ENCODE measurements around the gene ELAVL2.

ELAVL2 gene

DNA sequence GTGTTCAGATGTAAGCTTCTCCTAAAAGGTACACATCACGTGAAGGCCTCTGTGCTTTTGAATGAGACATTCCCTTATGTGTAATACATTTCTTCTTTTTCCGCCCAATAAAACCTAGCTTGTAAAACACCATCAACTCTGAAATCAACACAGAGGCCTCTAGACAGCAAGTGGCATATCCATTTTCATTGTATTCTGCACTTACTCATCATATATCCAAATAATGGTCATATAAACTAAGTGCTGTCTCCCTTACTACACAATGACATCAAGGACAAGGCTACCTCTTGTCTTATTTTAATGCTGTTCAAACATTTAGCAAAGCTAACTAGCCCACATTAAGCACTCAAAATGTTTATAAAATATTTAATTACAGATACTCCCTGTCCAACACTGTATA lies 108.5 kb downstream of the ELAVL2 start:
- no peak for DNase-seq

DNA sequence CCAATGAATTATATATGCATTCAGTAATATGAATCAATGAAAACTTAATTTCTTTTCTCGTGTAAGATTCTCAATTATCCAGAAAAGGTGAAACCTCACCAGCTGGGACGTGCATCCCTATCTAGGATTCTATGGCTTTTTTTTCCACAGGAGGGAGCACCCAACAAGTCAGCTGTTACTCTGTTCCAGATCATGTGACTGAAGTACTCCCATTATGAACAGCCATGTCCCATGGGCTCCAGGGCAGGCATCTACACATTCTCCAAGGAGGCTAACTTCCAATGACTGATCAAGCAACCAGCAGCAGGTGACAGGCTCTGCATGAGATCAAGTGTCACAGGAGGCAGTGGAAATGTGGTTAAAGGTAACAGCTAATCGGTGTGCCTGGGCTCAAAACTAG lies 118.8 kb downstream of the ELAVL2 start:
- no peak for DNase-seq

DNA sequence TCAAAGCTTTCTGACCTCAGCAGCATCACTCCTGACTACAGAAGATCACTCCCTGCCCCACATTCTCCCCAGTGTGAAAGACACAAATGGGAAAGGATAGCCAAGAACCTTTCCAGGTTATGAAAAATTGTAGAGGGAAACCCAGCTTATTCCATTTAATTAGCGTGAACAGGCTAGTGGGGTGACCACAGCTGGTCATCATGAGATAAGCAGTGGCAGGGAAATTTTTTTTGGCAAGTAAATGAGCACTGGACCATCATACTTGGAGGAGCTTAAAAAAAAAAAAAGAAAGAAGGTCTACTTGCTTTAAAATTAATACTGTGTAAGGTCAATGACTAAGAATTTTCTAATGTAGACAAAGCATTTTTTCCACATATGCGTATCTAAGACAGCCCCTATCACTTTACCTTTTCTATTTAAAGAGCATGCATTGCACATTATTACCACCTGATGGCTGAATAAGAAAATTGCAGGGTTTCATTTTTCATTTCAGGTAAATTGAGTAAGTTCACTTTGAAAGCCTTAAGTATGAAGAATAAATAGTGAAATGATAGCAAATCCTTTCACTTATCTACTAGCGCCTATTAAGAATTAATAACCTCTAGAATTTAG lies 123.6 kb downstream of the ELAVL2 start:
- no peak for DNase-seq

DNA sequence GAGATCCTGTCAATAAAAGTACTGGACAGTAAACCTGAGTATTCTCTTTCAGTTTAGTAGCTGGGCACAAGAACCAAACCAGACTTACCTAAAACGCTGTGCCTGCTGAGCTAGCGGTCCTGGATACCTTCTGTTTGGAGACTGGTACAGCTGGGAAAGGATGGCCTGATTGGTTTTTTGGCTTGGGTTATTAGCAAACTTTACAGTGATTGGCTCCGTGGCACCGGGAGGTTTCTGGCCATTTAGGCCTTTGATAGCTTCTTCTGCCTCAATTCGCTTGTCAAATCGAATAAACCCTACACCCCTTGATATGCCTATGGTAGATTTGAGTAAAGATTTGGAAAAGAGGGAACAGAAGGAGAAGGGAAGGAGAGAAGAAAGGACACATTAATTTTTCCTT lies 124.7 kb downstream of the ELAVL2 start:
- DNase-seq, result no peak

DNA sequence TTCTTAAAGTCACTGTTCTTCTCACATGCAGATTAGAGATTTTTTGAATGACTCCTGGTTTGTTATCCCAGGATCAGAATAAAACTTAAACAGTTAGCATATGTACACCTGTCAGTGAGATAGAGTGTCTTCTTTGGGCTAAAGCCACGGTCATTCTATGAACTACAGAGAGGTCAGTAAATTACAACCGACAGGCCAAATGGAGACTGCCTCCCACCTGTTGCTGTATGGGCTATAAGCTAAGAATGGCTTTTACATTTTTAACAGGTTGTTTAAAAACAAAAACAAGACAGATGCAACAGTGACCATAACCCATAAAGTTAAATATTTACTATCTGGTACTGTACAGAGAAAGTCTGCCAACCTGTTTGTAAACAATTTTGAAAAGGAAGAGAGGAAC lies 125.7 kb downstream of the ELAVL2 start:
- no peak for DNase-seq

DNA sequence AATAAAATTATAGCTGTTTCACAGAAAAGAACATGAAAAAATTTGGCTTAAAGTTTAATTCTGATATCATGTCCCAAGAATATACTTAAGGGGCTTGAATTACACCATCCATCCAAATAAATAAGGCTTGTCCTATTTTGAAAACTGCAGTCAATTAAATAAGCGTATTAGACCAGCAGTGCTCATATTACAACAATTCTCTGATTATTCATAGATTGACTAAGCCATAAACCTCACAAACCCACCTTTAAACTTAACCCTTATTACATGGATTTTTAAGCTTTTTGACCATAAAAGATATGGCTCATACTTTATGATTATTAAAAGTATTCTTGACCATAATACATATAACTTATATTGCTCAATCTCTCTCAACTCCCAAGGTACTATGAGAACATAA lies 127.9 kb downstream of the ELAVL2 start:
- no peak for DNase-seq

DNA sequence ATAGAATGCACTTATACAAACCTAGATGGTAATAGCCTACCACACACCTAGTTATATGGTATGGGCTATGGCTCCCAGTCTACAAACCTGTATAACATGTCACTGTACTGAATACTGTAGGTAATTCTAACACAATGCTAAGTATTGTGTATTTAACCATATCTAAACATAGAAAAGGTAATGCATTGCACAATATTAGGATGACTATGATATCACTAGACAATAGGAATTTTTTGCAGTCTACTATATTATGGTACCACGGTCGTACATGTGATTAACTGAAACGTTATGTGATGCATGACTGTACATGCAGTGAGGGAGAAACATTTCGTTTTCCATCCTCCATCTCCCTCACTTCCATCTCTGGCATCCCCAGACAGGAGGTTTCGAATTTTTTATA lies 130.5 kb downstream of the ELAVL2 start:
- DNase-seq, result no peak

DNA sequence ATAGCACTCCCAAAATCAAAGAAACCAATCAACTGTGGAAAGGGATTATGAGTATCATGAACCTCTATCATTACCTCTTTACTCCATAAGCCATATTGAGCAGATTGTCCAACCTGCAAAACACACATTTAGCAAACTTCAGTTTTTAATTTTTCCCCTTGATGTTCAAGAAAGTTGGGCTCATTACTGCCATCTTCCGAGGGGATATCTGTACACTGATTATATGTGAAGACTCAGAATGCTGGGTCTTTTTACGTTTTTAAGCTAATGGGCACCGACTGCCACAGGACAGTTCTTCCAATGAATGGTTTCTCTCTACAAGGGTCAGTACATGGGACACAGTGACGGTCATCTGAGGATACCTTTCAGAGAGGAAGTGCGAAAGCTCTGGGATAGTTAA lies 132.7 kb downstream of the ELAVL2 start:
- no peak for DNase-seq

DNA sequence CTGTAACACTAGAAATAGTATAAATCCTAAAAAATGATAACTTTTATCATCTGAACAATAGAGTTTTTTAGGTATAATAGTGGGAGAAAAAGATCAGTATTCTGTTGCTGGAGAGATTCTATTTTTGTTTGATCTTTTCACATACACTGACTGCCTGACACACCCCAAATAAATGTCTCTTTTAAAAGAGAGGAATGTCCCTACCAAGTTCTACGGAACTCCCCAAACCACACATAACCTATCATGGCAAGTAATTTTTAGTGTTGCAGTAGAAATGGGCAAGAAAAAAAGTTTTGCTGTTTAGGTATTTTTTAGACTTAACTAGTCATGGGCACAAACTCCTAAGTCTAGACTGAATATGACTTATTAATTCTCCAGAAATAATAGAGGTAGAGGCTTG lies 139.1 kb downstream of the ELAVL2 start:
- no peak for DNase-seq

DNA sequence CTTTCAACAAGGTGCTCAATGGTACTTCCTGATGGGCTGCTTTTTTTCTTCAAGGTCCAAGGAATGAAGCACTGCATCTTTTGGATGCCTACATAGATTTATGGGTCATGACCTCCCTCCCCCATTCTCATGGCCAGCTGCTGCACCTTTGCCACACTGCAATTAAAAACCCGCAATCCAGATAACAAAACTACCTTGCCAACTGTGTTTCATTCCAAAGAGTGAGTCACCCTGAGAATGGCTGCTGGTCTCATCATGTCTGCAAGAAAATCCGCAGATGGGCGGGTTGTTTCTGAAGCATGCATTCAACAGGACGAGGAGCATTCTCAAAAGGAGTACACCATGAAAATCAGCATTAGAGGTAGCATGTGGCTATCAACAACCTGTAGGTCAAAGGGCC lies 139.8 kb downstream of the ELAVL2 start:
- DNase-seq, result no peak

DNA sequence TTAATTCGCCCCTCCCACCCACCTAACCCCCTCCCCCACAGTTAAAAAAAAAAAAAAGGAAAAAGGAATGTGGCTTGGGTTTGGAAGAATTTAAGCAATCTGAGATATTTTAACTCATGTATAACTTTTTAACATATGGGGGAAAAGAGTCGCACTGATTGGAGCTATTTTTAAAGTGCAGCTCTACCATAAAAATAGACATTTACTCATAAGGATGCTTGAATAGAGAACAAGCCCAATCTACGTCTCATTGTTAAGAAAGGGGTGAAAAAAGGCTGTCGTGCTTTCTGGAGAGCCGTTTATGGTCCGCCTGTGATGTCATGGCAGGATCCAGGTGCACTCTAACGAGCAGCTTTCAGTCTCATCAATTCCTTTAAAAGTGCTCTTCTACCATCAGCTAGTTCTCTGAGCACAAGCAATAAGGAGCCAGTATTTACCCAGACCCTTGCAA lies 142.4 kb downstream of the ELAVL2 start:
- DNase-seq, result no peak

DNA sequence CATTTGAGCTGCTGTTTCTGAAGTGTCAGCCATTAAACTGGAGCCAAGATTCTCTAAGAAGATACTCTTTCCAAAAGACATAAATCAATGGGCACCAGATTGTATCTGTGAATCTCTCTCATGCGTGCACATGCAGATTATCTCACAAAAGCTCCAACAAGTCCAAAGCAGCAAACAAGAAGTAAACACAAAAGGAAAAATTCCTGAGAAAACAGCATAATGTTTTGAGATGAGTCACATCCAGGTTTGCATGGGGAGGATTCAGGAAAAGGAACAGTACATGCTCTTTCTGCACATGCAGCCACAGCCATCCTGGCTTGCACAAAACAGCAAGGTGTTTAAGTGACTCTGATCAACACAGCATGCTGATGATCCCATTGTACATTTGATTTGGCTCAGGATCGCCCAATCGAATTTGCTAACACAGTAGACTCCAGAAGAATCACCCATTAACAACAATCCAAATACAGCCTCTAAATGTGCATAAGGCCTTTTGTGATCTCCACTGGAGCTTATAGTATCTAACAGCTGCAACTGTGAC lies 143.1 kb downstream of the ELAVL2 start:
- DNase-seq, result no peak

DNA sequence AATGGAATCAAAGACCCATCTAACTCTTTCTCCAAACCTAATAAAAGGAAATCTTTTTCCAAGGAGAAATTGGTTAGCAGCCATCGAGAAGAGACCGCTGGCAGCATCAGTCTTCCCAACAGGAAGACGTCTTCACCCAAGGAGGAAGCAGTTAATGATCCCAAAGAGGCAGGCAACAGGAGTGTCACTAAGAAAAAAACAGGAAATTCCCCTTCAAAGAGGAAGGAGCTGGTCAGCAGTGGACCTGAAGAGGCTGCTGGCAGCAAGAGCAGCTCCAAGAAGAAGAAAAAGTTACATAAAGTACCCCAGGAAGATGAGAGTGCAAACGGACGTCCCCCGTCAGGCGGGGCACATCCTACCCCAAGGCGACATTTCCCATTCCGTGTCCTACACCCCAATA lies 143.7 kb downstream of the ELAVL2 start:
- no peak for DNase-seq

DNA sequence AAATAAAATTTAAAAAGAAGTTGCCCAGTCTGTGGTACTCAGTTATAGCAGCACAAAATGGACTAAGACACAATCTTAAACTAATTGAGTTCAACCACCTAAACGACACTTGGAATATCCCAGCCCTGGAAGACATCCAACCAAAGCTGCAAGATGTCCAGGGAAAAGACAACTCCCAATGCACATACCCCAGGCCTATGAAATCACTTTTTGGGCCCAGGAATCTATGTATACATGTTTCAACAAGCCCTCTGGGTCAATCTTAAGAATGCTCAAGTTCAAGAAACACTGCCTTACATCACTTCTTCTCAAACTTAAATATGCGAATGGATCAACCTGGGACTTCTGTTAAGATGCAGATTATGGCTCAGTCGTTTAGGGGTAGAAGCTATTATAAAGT lies 148.6 kb downstream of the ELAVL2 start:
- no peak for DNase-seq

DNA sequence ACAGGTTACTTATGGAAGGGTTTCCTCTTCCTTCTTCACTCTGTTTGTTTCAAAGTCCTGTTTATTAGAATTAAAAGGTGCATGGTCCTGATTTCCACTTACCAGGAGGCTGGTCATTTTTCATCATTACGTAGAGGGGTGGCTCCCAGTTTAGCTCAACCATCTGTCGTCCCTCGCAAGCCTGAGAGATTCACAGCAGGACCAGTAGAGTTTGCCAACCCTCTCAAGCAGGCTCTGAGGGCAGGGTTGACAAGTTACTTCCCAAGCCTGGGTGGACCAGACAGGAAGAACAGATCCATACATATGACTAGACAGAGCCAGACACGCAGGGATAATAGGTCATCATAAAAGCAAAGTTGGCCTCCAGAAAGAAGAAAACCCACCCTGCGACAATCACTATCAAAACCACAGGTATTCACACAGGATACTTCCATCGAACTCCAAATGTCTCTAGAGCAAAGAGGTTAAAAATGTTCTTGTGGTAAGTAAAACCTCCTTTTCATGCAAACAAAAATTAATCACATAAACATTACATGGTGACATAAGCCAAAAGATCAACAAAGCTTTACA lies 151.9 kb downstream of the ELAVL2 start:
- DNase-seq, result no peak

DNA sequence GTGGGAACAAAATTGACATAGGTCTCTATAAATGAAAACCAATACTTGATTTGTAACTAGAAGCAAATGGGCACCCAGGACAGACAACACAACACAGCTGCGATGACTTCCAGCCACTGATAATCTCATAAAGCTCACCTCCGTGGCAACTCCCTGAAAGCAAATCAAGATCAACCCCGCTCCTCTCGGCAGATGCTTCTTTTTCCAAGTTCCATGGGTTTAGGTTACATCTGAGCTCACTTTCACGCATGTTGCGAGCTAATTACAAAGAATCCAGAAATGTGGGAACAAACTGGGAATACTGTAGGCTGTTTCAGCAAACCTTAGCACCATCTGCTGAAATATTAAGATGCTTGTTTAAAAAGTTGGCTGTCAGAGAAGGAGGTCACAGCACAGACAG lies 153.9 kb downstream of the ELAVL2 start:
- DNase-seq, result no peak

DNA sequence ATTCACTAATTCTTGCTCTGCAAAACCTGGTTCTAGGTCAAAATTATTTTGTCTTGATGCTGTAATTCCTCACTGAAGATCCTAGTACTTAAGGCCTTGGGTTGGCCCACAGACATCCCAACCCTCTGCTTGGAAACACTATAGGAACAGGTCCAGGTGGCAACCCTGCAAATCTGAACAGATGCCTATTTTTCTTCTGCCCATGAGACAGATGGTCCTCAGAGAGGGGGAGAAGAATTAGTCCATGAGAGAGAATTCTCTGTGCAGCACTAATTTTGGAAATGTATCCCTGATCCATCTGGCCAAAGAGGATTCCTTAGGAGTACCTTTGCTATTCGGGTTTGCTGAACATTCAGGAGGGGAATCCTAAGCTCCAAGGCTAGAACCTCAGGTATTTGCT lies 156.3 kb downstream of the ELAVL2 start:
- no peak for DNase-seq

DNA sequence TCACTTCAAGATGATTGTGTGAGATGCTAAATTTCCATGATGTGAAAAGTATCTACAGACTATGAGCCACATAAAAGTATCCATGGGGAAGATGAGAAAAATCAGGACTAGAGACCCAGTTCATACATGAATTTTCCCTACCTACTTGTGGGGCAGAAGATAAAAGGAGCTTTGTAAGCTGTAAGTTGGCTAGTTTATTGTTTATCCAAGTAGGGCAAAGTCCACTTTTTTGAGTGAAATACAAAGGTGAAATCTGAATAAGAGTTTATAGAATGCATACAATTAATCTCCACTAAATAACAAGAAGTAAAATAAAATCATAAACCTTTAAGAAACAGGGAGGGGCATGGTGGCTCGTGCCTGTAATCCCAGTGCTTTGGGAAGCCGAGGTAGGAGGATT lies 160.4 kb downstream of the ELAVL2 start:
- no peak for DNase-seq

DNA sequence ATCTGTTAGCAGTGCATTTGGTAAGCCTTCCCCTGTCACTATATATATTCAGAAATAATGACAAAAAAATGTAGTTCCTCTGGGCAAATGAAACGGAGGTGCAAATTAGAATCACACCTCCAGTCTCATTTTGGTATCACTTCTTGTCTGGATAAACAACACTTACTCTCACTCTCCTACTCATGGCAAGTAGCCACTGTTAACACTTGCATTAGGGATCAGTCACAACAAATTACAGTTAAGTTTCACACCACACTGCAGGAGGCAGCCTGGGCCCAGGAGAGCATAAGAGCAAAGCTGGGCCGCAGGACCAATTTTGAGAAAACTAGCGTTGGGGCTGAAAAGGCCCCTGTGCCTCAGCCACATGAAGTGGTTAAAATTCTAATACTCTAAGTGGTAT lies 161.0 kb downstream of the ELAVL2 start:
- DNase-seq, result no peak

DNA sequence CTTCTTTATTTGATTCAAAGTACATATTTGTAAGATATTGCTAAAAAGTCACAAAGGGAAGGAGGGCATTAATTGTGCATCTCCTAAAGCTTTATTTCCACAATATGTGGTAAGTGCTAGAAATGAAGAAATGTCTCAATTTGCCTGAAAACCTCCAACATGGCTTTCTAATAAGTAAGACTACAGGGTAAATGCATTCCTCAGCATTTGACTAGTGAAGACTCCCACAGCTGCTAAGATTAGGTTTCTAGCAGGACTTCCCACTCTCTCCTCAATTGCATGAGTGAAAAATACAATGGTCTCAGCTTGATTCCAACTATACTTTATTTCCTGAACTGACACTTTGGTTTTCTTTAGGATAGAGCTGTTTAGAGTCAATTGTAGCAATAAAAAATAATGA lies 162.1 kb downstream of the ELAVL2 start:
- no peak for DNase-seq

DNA sequence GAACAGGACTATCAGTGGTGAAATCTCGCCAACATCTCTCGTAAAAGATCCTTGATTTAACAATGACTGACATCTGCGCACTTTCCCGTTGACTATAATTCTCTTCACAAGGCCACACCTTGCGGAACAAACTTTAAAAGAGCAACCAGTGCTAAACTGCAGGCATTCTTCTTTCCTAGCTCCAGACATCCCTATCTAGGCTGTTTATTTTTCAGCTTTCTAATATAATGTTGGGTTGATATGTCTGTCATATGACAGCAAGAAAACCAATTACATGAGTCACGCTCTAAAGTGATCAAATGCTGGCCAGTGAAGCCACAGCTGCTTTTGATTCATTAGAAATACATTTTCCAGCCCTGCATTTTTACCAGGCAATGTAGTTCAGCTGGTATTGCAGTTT lies 162.5 kb downstream of the ELAVL2 start:
- DNase-seq, result no peak

DNA sequence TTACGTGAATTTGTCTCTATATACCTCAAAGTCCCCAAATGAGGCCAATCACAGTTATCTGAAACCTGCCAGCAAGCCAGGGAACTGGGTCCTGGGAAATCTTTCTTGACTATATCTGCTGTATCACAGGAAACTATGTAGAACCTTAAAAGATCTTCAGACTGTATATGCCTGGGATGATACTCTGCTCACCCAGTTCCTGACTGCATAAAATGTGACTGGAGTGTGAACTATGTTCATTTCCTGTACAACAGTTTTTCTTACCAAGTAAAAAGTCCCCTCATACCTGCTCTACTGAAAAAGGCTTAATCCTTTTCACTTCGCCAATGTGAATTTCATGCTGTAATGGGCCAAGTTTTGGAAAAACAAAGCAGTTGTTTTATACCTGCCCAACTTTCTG lies 162.9 kb downstream of the ELAVL2 start:
- no peak for DNase-seq

DNA sequence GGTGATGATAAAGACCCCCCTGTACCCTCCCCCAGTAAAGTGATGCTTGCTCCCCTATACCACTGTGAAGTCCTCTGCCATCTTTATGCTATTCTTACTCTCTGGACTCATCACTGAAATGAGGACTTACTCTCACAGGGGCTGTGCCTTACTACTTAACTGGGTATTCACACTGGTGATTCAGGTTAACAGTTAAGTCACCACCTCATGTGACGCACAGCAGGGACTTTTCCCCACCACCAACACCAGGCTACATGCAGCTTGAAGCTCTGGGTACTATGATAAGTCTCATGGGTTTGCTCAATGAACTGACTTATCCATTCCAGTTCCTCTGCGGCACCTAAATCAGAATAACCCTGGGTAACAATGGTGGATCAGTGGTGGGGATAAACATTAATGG lies 163.7 kb downstream of the ELAVL2 start:
- DNase-seq, result no peak

DNA sequence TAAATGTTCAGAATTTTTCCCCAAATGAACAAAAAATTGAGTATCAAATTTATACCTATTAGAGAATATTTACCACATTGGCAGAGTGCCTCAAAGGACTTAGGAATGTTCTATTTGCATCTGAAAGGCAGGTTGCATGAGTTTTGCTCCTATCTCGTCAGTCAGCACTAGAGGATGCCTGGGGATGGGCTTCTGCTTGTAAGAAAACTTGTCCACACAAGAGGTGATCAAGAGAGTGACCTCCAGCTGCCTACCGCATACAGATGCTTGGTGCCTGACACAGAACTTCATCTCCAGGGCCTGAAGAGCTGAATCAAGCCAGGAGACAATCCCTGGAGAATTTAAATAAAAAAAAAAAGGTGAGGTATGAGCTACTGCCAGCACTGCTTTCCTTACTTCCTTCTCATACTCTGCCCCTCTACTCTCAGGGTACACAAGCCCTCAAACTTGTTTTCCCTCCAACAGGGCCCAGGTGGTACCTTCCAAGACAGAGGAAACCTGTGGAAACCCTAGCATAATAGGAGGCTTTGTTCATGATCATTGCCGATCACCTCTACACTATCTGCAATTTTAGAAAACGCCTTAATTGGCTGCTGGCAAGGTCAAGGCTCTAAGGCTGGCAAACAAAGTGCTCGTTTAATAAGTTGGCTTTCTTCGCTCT lies 166.6 kb downstream of the ELAVL2 start:
- DNase-seq, result no peak
